GM19463 (cell line): ENCODE results near the gene FBLN5.

Experiments
- ATAC-seq: cut with Tn5 transposase; IDR thresholded peaks from one replicate; pipeline ENCODE4 v1.9.1; 2021; ENCODE audit warnings: mild to moderate bottlenecking, moderate library complexity; ENCODE audit not compliant: unreplicated experiment

FBLN5 gene

DNA sequence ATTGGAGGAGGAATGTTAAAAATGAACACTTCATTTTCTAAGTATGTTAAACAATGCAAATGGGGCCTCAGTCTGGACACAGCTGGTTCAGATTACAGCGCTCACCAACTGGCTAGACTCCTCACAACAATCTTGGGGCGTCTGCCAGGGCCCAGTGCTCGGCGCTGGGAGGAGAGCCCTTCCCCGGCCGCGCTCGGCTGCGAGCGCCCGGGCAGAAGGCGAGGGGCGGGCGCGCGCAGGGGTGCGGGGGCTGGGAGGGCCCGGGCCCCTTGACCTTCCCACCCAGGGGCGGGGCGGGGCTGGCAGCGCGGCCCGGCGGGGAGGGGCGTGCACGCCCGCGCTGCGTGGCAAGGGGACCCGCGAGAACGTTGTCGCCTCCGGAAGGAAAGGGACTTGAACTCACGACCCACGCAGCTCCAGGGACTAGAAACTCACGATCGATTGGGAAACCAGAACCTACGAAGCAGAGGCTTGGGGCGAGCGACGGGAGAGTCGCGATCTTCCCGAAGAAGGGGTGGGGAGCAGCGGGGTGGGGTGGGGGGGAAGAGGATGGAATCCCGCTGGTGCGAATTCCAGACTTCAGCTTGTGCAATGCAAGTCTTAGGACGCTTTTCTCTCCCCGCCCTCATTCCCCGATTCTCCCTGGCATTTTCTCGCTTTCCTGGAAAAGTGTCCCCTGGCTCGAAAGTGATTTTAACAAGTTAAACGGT is at the start of gene FBLN5:
FBLN5 (minus strand) TSS at position 220 of the 710 bp plus-strand sequence. CDS start 465 bp downstream, outside the sequence.
- no peak for ATAC-seq

DNA sequence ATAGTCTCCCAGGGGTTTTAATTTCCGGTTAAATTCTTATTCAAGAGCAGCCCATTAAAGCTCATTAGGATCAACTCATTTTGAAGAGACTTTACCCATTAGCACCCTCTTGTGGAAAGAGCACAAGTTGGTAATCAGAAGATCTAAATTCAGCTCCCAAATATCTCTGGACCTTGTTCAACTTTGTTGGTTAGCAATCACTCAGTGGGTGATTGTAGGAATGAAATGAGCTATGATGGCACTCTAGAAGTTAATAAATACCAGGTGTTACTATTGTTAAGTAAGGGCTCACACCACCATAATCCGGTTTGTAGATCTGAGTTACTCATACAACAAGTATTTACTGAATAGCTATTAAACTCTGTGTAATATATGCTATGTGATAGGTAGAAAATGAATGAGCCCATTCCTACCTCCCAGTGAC is 49.5 kb upstream of the FBLN5 start:
- no peak for ATAC-seq

DNA sequence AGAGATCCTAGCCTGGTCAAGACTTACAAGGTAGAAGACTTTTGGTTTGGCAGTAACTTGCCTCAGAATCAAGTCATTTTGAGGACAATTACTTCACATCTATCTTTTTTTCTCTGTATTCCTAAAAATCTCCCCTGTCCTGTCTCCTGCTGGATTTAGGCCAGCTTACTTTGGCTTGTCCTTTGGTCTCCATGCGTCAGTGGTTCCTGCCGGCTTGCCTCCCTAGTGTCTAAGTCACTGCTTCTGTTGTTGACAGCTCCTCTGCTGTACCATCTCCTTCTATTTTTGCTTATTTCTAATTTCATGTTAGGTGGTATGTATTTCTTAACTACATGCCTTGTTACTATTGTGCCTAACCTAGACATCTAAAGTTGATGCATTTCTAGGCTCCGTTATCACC is 39.7 kb upstream of the FBLN5 start:
- ATAC-seq, result no peak

- ATAC-seq, result no peak
These were observed 38.2 kb upstream of the FBLN5 start for GRCh38 chr14:91985521-91986255.

- ATAC-seq, result no peak
These were observed 37.5 kb upstream of the FBLN5 start for GRCh38 chr14:91985008-91985407.

GRCh38 chr14:91983588-91983987 is 36.1 kb upstream of the FBLN5 start:
- ATAC-seq, result no peak

DNA sequence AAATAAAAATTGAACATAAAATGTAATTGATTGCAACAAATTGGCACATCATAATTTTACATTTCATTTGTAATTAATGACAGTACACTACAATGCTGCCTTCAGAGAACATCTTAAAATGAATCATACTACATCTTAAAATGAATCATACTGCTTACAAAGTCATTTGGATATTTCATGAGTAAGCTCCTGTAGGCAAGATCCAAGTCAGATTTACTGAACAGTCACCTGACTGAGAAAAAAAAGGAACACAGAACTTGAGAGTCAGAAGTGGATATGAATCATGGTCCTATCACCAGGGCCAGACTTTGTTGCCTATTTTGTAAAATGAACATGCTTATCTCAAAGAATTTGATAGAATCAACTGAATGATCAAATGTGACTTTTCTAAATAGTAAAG is 32.7 kb upstream of the FBLN5 start:
- peak; percentile 85 for ATAC-seq

GRCh38 chr14:91977884-91978283 is 30.4 kb upstream of the FBLN5 start:
- ATAC-seq, result no peak

DNA sequence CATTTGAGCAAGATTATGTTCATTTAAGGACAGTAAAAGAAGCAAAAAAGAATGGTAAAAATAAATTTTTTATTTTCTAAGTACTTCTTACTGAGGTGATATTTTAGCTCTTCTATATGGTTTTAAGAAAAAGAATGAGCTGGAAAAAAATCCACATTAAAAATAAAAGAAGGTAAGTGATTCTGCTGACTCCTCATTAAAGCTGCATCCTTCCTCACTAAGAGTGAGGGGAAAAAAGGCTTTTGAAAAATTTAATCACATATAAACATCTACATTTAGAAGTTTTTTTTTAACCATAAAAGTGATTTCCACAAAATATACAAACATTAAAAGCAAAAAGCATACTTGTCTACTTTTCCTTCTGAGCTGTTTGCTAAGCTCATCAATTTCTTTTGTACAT is 28.3 kb upstream of the FBLN5 start:
- no peak for ATAC-seq

- no peak for ATAC-seq
These were observed 23.8 kb upstream of the FBLN5 start for GRCh38 chr14:91971188-91971778.

DNA sequence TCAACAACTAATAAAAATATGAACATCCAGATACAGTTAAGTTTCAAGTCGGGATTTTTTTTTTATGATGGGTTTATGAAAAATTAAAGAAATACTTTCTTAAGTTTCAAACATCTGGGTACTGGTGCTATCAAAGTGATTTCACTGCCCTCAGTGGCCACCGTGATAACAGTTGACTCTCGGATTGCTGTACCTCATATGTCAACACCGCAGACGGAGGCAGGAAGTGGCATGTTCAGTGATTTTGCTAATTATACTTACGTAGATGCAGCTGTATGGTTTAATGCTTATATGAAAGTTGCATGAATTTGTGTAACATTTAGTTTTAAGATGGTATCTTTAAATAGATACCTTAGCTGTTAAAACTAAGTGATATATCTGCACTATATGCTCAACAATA is 20.8 kb upstream of the FBLN5 start:
- no peak for ATAC-seq

DNA sequence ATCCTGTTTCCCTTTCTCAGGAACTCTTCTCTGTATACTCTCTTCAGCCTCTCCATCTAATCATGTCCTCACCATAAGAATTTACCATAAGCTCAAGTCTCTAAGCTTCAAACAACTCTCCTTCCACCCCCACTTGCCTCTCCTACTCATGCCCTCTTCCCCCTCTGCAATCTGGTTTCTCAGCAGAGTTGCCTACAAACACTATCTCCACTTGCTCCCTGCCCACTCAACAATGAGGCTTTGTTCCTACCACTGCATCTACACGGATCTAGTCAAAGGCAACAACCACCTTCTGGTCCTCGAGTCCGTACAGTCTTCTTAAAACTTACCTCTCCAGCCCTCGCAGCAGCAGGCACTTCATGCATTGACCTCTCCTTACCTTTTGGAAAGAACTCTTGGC is 17.2 kb upstream of the FBLN5 start:
- ATAC-seq, result no peak

- no peak for ATAC-seq
These were observed 16.5 kb upstream of the FBLN5 start for GRCh38 chr14:91964011-91964410.

GRCh38 chr14:91963465-91963864 is 16.0 kb upstream of the FBLN5 start:
- no peak for ATAC-seq

- no peak for ATAC-seq
These were observed 14.1 kb upstream of the FBLN5 start for GRCh38 chr14:91961297-91962220.

DNA sequence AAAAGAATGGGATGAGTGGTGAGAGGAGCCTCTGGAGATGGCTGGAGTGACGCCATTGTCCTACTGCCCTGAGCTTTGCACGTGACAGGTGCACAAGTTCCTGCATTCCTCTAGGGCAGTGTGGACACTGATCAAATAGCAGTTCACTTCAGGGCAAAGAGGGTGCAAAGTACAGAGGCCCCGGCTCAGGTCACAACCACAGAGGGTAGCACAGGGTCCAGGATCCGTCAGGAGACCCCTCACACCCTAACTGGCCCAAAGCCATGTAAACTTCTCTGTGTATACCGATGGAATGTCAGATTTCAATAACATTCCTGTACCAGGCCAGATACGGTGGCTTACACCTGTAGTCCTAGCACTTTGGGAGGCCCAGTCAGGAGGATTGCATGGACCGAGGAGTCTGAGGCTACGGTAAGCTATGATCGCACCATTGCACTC is 10.4 kb upstream of the FBLN5 start:
- no peak for ATAC-seq

DNA sequence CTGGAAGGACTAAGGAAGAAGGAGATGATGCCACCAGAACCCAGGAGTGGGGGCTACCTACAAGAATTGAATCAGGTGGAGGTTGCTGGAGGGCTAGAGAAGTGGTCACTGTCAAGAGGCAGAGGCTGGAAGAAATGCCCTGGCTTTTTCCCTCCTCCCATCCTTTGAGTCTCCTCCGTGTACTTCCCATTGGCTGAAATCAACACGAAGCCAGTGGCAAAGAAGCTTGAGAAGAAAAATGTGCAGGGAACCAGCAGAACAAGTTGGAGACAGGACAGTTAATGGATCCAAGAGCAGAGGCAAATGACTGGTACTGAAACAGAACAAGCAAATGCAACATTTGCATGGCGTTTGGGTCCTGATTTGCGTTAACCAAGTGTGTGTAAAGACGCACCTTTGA is 9.1 kb upstream of the FBLN5 start:
- ATAC-seq, result no peak

- ATAC-seq, result no peak
These were observed 7.7 kb upstream of the FBLN5 start for GRCh38 chr14:91955168-91955567.

GRCh38 chr14:91953170-91953985 is 5.9 kb upstream of the FBLN5 start:
- ATAC-seq, result no peak
